Left forelimb (tissue), 1 donor: ENCODE measurements around the gene LPA.
"Not testable (repeated sequence)": the region's sequence is repeated elsewhere in the genome, so short reads cannot be mapped to it uniquely, and the experiment has no call there.

ENCODE experiments used
- DNase-seq: peaks from one replicate; pipeline ENCODE4 v3.0.0-alpha.2; 2018; ENCODE audit warnings: low spot score

LPA gene

DNA sequence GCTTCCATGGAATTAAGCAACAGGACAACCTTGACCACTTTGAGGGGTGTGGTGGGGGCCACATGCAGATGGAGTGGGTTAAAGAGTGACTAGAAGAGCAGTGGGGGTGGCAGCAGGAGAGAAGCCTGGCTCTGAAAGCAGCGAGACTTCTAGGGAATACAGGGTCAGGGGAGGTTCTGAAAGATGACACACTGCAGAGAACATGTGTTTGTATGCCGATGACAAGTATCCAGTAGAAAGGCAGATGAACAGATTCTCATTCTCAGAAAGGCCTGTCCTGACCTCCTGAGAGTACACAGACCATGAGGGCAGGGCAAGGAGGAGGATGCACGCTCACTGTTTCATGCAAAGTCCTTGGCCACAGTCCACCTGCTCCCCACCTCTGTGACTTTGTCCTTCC lies 2.9 kb downstream of the LPA start:
- no peak for DNase-seq

DNA sequence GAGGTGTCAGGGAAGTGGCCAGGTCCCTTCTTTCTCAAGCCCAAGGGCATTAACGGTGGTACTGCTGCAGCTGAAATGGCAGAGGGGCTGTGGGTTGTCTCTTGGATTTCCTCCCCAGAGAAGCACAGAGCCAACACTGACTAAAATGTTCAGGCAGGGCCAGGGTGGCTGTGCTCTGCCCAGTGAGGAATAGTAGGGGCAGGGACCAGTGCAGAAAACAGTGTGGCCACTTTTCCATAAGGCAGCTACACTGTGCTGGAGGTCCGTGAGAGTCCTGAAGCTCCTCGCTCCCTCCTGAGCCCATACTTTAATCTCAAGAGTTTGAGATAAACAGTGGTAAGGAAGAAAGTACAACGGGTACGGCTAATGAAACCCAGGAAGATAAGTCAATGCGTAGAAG lies 4.5 kb downstream of the LPA start:
- no peak for DNase-seq

DNA sequence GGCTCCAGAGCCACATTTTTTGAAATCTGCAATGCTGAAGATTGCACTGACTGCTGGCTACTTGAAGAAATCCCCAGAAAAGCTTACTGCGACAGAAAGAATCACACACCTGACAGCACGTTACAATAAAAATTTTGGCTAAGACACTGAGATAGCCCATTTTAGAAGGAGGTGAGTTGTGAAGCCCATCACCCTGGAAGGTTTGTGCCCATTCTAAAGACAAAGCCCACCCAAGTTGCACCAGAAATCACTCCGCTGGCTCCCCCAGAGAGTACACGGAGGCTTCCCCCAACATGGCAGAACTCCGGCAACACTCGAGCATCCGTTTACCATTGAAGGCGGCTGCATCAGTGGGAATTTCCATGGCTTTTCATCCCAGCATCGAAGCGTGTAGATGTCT lies 29.4 kb downstream of the LPA start:
- no peak for DNase-seq

DNA sequence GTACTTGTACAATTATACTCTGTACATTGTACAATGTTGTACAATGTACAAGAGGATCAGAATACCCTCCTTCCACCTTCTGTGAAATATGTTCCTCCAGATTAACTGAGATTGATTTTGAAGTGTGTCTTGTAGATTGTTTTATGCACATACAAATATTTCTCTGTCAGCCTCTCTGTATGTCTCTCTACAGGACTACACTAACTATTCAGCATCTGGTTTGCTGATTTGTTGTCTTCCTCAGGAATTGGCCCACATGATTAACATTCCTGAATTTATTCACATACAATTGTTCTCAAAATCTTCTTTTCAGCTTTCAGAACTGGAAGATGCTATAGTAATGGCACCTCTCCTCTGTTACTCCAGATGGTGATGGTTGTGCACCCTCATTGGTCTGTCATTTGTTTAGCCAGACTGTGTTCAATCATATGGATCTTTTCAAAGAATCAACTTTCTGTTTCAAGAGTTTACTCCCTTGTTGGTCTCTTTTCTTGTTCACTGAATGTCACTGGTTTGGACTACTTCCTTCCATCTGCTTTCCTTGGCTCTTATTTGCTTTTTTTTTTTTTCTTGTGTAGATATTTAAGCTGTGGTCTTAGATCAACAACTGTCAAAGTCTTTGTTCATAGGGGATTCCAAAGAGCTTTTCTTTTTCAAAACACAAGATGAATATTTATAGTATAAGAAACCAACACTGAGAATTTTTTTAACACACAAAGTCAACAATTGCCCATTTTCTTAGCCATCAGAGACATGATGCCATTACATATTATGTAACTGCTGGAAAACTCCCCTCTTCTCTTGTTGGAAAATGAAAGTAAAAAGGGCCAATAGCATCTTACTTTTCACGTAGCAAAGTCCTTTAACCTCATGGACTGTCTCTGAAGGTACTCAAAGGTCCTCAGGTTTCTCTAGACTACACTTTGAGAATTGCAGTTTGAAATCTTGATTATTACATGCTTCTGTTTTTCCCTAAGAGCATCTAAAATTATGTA lies 67.9 kb downstream of the LPA start:
- DNase-seq = no peak

DNA sequence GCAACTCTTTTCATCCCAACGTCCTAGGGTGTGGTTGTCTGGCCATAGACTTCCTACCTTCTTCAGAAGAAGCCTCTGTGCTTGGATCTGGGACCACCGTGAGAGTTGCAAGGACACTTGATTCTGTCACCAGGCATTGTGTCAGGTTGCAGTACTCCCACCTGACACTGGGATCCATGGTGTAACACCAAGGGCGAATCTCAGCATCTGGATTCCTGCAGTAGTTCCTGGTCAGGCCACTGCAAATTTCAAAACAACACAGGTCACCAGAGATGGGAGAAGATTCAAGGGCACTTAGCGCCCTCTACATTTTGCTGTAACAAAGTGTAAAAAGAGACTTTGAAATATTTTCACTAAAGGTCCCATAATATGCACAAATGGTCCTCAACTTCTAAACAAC lies 68.8 kb downstream of the LPA start:
- not testable (repeated sequence) for DNase-seq

DNA sequence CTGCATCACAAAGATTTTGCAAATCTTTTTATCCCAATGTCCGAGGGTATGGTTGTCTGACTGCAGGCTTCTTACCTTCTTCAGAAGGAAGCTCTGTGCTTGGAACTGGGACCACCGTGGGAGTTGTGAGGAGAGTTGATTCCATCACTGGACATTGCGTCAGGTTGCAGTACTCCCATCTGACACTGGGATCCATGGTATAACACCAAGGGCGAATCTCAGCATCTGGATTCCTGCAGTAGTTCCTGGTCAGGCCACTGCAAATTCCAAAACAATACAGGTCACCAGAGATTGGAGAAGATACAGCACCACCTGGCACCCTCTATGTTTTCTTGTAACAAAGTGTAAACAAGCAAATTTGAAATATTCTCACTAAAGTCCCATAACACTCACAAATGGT lies 77.7 kb downstream of the LPA start:
- no peak for DNase-seq

DNA sequence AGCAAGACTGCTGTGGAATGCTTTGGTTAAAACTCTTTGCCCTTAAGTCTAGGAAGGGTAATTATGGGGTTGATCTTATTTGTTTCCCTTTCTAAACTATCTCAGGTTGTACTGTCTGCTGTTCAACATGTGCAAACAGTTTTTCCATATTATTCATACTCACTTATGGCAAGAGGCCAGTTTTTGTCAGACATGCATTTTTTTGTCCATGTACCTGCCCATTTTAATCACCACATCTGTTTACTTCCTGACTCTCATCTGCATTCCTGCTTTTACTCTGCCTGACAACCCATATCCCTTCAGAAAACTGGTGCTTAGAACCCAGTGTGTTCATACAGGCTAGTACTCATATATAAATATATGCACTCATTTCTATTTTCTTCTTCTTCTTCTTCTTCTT lies 80.3 kb downstream of the LPA start:
- no peak for DNase-seq

DNA sequence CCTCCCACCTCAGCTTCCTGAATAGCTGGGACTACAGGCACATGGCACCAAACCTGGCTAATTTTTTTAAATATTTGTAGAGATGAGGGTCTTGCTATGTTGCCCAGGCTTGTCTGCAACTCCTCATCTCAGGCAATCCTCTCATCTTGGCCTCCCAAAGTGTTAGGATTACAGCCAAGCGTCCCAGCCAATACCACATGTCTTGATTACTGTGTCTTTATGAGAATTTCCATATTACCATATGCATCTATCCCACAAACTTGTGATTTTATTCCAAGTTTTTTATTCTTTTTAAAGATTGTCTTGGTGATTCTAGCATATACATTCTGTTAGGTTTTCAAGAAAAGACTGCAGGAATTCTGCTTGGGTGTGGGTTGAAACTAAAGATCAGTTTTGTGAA lies 82.7 kb downstream of the LPA start:
- DNase-seq = no peak

DNA sequence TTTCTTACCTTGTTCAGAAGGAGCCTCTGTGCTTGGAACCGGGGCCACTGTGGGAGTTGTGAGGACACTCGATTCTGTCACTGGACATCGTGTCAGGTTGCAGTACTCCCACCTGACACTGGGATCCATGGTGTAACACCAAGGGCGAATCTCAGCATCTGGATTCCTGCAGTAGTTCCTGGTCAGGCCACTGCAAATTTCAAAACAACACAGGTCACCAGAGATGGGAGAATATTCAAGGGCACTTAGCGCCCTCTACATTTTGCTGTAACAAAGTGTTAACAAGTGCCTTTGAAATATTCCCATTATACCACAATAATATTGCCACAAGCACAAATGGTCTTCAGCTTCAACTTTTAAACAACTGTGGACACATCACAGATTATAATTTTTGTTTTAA lies 85.6 kb downstream of the LPA start:
- not testable (repeated sequence) for DNase-seq

DNA sequence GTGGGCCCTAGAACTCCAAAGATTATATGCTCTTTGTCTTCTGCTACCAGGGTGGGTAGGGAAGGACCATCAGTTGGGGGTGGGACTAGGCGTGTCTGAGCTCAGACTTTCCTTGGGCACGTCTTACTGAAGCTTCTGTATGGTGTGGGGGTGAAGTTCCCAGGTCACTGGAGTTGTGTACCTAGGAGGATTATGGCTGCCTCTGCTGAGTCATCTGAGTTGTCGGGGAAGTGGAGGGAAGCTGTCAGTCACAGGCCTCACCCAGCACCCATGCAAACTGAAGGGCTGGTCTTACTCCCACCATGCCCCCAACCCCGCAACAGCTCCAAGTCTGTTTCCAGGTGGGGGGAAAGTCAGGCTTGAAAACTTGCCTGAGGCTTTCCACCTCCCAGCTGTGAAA lies 90.1 kb downstream of the LPA start:
- DNase-seq = no peak

DNA sequence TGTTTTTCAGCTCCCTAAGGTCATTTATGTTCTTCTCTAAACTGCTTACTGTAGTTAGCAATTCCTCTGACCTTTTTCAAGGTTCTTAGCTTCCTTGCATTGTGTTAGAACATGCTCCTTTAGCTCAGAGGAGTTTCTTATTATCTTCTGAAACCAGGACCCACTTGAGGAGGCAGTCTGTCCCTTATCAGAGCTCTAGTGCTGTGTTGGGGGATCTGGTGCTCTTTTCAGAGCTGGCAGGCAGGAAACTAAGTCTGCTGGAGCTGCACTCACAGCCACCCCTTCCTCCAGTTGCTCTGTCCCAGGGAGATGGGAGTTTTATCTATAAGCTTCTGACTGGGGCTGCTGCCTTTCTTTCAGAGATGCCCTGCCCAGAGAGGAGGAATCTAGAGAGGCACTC lies 92.9 kb downstream of the LPA start:
- not testable (repeated sequence) for DNase-seq

DNA sequence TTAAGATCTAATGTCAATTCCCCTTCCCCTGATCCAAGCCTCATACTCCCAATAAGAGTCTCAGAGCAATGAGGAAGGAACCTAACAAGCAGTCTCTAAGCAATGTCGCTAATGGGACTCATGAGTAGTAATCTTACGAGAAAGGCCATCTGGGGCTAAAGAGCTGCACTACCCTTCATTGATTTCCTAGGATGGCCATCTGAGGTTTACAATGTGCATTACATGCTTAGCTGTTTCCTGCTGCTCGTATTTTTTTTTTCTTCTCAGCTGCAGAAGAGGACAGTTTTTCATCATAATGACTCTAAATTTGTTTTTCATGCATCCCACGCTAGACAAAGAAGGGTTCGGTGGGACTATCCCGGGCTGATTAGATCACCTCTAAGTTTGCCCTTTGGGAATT lies 119.3 kb downstream of the LPA start:
- DNase-seq = no peak

DNA sequence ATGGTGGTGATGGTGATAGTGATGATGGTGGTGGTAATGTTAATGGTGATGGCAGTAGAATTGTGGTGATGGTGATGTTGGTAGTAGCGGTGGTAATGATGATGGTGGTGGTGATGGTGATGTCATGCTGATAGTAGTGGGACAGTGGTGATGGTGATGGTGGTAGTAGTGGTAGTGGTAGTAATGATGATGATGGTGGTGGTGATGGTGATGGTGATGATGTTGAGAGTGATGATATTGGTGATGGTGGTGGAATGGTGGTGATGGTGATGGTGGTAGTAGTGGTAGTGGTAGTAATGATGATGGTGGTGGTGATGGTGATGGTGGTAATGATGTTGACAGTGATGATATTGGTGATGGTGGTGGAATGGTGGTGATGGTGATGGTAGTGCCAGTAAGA lies 128.8 kb downstream of the LPA start:
- no peak for DNase-seq

DNA sequence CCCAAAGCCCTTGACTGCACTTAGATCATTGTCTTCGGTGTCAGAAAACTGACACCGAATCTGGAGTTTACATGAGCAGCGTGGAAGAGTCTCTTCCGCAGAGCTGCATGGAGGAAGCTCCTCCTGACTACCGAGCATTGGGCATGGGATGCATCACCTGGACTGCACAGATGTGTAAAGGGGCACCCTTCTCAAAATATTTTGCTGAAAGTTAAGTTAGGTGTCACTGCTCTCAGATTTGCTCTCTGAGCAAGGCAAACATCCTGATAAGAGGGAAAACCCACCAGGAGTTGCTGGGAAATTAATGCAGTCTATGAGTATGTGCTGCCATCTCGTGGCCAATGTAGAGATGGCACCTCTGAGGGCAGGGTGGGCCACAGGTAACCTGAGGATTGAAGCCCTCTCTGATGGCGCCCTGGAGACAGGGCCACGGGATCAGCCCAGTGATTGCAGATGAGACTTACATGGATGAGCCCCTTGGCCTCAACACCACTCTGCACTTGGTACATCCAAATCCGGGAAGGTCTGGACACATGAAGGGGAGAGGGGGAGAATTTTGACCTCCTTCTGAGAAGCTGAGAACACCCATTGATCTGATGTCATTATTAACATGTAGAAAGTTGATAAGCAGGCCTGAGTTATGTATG lies 129.9 kb downstream of the LPA start:
- peak; percentile 76 for DNase-seq

DNA sequence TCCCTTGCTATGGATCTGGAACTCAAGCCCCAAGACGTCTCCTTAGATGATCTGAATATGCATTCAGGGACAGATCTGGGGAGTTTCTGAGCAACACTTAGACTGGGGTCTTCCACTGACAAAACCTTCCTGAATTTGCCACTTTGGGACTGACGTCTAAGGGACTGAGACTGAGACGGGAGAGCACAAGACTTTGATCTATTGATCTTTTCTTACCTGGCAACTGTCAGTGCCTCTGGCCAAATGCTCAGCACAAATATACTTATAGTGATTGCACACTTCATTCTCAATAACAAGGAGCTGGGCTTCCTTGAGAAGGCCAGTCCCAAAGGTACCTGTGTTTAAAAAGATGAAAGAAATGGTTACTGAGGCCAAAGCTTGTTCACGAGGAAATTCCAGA lies 131.8 kb downstream of the LPA start:
- DNase-seq = no peak

DNA sequence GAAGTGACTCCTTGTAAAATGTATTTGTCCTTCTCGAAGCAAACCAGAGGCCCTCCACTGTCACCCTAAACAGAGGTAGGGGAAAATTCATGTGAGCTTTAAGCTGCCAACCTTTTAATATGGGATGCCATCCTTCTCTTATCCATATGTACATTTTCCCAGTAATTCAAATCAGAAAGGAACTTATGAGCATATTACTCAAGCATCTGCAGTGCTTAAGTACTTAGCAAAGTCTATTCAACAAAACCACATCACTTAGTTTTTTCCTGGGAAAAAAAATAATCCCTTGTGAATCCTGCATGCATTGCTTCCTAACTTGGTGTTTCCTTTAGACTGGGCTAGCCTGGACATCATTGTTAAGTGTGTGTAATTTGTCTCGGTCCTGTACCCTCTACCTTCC lies 132.2 kb downstream of the LPA start:
- no peak for DNase-seq

DNA sequence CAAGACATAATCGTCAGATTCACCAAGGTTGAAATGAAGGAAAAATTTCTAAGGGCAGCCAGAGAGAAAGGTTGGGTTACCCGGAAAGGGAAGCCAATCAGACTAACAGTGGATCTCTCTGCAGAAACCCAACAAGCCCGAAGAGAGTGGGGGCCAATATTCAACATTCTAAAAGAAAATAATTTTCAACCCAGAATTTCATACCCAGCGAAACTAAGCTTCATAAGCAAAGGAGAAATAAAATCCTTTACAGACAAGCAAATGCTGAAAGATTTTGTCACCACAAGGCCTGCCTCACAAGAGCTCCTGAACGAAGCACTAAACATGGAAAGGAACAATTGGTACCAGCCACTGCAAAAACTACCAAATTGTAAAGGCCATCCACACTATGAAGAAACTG lies 134.6 kb downstream of the LPA start:
- not testable (repeated sequence) for DNase-seq

DNA sequence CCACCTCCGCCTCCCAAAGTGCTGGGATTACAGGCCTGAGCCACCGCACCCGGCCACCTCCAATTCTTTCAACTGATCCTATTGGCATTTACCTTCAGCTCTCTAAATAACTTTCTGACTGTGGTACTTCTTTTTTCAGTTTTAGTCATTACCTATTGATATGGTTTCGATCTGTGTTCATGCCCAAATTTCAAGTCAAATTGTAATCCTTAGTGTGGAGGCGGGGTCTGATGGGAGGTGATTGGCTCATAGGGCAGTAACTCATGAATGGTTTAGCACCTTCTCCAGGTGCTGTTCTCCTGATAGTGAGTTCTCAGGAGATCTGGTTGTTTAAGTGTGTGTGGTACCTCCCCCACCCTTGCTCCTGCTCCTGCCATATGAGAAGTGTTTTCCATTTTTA lies 140.9 kb downstream of the LPA start:
- no peak for DNase-seq

DNA sequence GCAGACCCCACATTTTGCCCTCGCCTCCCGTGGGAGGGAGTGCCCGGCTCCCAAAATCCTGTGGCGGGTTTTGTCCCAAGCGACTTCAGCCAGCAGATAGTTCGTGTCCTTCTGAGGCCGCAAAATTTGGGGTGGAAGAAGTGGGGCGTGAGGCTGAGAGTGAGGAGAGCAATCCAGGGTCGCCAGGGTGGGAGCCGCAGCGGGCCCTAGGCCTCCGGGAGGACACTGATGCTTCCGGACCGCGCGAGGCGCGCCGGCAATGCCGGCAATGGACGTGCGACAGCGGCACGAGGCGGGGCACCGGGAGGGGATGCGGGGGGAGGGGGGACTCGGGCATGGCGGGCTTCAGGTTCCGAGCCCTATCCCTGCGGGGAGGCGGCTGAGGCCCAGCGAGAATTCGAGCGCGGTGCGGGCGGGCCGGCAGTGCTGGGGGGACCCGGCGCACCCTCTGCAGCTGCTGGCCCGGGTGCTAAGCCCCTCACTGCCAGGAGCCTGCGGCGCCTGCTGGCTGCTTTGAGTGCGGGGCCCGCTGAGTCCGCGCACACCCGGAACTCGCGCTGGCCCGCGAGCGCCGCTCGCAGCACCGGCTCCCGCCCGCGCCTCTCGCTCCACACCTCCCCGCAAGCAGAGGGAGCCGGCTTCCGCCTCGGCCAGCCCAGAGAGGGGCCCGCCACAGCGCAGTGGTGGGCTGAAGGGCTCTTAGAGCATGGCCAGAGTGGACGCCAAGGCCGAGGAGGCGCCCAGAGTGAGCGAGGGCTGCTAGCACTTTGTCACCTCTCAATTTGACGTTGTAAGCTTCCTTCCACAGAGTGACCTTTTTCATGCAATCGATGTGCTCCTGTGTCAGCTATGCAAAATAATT lies 143.8 kb downstream of the LPA start:
- DNase-seq = peak; percentile 91

DNA sequence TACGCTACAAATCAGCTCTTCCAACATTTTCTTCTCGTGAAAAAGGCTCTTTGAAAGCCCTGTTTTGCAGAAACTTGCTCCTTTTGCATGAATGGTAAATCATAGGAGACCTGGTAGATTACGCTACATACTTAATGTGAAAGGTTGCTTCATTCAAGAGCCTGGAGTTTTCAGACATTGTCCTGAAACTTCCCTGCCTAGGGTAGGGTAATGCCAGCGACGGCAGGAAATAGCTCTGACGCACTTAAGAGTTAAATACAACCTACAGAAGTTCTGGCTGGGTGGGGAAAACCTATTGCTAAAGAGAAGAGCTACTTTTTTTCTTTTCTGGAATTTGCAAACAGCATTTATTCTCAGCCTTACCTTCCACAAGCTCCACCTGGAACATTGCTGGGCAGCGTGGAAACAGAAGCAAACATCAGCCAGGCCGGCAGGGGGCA lies 144.5 kb downstream of the LPA start:
- no peak for DNase-seq

DNA sequence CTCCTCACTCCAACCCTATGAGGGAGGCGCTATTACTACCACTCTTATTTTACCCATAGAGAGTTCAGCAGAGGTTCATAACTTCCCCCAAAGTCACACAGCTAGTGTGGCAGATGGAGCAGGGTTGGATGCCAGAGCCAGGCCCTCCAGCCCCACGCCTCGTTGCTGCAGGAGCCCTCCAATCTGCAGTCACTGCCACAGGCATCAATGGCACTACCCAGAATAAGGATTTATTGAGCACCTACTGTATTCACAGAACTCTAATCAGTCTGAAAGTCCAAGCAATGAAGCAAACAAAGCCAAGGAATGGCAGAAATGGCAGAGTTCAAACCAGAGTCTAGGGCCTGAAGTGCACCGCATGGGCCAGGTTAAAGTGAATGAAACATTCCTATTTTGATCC lies 144.9 kb downstream of the LPA start:
- no peak for DNase-seq

DNA sequence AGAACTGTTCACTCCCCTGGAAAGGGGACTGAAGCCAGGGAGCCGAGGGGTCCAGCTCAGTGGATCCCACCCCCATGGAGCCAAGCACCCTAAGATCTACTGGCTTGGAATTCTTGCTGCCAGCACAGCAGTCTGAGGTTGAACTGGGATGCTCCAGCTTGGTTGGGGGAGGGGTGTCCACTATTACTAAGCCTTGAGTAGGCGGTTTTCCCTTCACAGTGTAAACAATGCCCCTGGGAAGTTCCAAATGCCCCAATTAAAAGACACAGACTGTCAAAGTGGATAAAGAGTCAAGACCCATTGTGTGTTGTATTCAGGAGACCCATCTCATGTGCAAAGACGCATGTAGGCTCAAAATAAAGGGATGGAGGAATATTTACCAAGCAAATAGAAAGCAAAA lies 150.2 kb downstream of the LPA start:
- DNase-seq = no peak
